Rectal smooth muscle tissue (tissue), 1 donor: ENCODE results near the gene GTF2A1L.
"Not testable (repeated sequence)": the region's sequence is repeated elsewhere in the genome, so short reads cannot be mapped to it uniquely, and the experiment has no call there.

ENCODE experiments used
- H3K27ac ChIP-seq: one replicate; pipeline ENCODE4 v1.7.0; 2013; ENCODE audit warnings: low read depth, low read length, inconsistent platforms
- H3K27me3 ChIP-seq: one replicate; pipeline ENCODE4 v1.7.0; 2013; ENCODE audit warnings: low read length; ENCODE audit not compliant: control insufficient read depth, insufficient read depth
- H3K36me3 ChIP-seq: one replicate; pipeline ENCODE4 v1.7.0; 2013; ENCODE audit warnings: low read length; ENCODE audit not compliant: control insufficient read depth, insufficient read depth
- H3K4me1 ChIP-seq: one replicate; pipeline ENCODE4 v1.7.0; 2013; ENCODE audit warnings: low read length; ENCODE audit not compliant: control insufficient read depth, insufficient read depth
- H3K4me3 ChIP-seq: one replicate; pipeline ENCODE4 v1.7.0; 2013; ENCODE audit warnings: low read length
- H3K9ac ChIP-seq: one replicate; pipeline ENCODE4 v1.7.0; 2013; ENCODE audit warnings: low read length

Gene GTF2A1L

GRCh38 chr2:48589170-48589767 is 28.4 kb upstream of the GTF2A1L start:
- no peaks in the 10 kb centered on the region for H3K27me3 ChIP-seq

GRCh38 chr2:48590017-48590416 is 27.6 kb upstream of the GTF2A1L start:
- H3K4me3 ChIP-seq = no peak overlapping the region
- H3K36me3 ChIP-seq = no peaks in the 10 kb centered on the region
- H3K27ac ChIP-seq = no peak overlapping the region
- peaks cover 6% of the 10 kb centered on the region for H3K4me1 ChIP-seq
- no peaks in the 10 kb centered on the region for H3K27me3 ChIP-seq
- H3K9ac ChIP-seq = no peak overlapping the region

More at GRCh38 chr2:48589170-48589767, 28.4 kb upstream of the GTF2A1L start:
- peaks cover 6% of the 10 kb centered on the region for H3K4me1 ChIP-seq
- no peak overlapping the region for H3K27ac ChIP-seq
- H3K36me3 ChIP-seq = no peaks in the 10 kb centered on the region
- no peak overlapping the region for H3K4me3 ChIP-seq
- H3K9ac ChIP-seq = no peak overlapping the region

- peaks cover 8% of the 10 kb centered on the region for H3K4me1 ChIP-seq
- H3K27me3 ChIP-seq = no peaks in the 10 kb centered on the region
- H3K36me3 ChIP-seq = no peaks in the 10 kb centered on the region
- H3K27ac ChIP-seq = no peak overlapping the region
- H3K4me3 ChIP-seq = no peak overlapping the region
- no peak overlapping the region for H3K9ac ChIP-seq
Observed at GRCh38 chr2:48592067-48592466, 25.6 kb upstream of the GTF2A1L start.

DNA sequence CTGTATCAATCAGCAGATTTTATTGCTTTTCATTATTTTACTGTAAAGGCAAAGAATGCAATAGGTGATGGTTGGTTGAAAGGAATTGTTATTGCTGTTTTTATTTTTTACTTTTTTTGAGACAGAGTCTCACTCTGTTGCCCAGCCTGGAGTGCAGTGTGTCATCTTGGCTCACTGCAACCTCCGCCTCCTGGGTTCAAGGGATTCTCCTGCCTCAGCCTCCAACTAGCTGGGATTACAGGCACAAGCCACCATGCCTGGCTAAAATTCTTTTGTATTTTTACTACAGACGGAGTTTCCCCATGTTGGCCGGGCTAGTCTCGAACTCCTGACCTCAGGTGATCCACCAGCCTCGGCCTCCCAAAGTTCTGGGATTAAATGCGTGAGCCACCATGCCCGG is 20.9 kb upstream of the GTF2A1L start:
- H3K4me3 ChIP-seq, H3K27ac ChIP-seq, H3K4me1 ChIP-seq, H3K36me3 ChIP-seq, H3K27me3 ChIP-seq, H3K9ac ChIP-seq: not testable (repeated sequence)

DNA sequence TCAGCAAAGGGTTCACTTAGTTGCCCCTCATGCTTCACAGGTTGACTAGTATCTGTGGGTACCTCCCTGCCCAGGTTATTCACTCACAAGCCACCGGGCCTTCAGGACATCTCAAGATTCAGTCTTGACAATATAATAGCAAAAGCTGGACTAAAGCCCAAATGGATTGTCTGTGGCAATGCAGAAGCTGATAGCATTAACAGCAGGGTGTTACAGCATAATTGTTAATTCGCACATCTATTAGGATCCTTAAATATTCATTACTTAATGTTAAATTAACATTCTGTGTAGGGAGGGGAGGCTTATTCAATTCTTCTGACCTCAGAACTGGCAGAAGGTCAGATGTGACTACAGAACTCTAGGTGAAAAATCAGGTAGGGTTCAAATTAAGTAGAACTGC is 20.2 kb upstream of the GTF2A1L start:
- Histone ChIP-seq H3K4me1 (peaks cover 2% of the 10 kb centered on the region), H3K9ac (no peak overlapping the region), H3K4me3 (no peak overlapping the region), H3K27ac (no peak overlapping the region), H3K27me3 (no peaks in the 10 kb centered on the region), H3K36me3 (no peaks in the 10 kb centered on the region)

DNA sequence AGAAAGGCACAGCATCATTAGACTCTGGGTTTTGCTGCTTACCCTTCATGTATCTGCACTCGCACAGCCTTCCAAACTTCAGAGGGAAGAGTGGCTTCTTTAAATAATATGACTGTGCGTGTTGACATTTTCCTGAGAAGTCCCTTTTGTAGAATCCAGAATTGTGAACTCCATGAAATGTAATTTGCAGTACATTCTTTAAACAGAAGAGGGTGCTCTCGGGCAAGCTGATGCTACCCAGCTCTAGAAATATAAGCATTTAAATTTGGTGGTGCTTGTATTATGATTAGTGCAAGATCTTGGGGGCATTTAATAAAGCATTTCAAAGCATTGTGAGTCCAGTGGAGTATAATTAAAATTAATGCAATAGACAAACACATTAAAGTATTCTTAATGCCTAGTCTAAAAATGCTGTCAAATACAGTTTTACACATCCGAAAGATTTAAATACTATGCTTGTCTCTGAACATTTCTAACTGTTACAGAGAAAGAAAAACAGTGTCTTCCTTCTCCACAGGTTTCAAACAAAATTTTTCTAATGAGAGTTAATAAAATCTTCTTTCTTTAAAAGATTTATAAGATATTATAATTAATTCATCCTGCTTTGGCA is 17.3 kb upstream of the GTF2A1L start:
- Histone ChIP-seq H3K36me3 (no peaks in the 10 kb centered on the region), H3K4me3 (no peak overlapping the region), H3K27me3 (no peaks in the 10 kb centered on the region), H3K27ac (no peak overlapping the region), H3K4me1 (peaks cover 2% of the 10 kb centered on the region), H3K9ac (no peak overlapping the region)

DNA sequence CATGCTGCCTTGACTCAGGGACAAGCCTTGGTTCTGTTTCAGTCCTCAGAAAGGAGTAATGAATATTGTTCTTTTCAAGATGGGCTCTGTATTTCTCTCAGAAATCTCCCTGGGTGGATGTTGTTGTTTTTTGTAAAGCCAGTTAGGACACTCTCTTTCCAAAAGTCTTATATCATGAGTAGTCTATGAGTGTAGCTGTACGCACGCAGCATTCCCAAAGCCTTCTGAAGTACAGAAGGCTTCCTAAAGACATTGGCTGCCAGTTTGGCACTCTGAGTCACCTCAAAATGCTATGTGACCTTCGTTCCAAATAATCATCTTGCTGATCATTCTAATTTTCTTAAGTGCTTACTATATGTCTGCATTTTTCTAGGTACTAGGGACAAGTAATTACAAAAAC is 16.7 kb upstream of the GTF2A1L start:
- Histone ChIP-seq H3K36me3 (no peaks in the 10 kb centered on the region), H3K27me3 (no peaks in the 10 kb centered on the region), H3K27ac (no peak overlapping the region), H3K4me1 (no peaks in the 10 kb centered on the region), H3K4me3 (no peak overlapping the region), H3K9ac (no peak overlapping the region)

GRCh38 chr2:48601349-48601748 is 16.3 kb upstream of the GTF2A1L start:
- no peaks in the 10 kb centered on the region for H3K36me3 ChIP-seq
- H3K4me3 ChIP-seq = no peak overlapping the region
- no peak overlapping the region for H3K9ac ChIP-seq
- no peak overlapping the region for H3K27ac ChIP-seq
- no peaks in the 10 kb centered on the region for H3K27me3 ChIP-seq
- no peaks in the 10 kb centered on the region for H3K4me1 ChIP-seq

DNA sequence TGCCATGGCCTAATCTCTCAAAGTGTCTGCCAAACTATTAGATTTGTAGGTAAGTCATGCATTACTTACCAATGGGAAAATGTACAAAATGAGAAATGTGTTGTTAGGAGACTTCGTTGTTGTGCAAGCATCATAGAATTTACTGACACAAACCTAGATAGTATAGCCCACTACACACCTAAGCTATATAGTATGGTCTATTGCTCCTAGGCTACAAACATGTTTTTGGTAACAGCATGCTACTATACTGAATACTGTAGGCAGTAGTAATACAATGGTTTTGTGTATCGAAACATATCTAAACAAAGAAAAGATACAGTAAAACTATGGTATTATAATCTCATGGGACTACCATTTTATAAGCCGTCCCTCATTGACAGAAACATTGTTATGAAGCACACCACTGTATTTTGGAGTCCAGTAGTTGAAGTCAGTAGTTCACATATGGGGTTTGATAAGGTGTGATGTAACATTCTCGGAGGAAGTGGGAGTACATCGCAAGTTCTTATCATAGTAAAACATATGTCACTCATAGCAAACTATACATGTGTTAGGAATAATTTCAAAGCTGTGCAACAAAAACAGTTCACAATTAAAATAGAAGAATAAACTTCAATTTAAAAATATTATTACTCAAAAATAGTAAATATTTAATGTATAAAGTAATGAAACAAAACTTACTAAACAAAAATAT is 12.0 kb upstream of the GTF2A1L start:
- no peaks in the 10 kb centered on the region for H3K4me1 ChIP-seq
- no peaks in the 10 kb centered on the region for H3K36me3 ChIP-seq
- H3K4me3 ChIP-seq = no peak overlapping the region
- H3K9ac ChIP-seq = no peak overlapping the region
- no peaks in the 10 kb centered on the region for H3K27me3 ChIP-seq
- no peak overlapping the region for H3K27ac ChIP-seq

GRCh38 chr2:48607307-48608014 is 10.2 kb upstream of the GTF2A1L start:
- Histone ChIP-seq H3K4me3 (no peak overlapping the region), H3K27ac (no peak overlapping the region), H3K9ac (no peak overlapping the region), H3K36me3 (no peaks in the 10 kb centered on the region), H3K4me1 (no peaks in the 10 kb centered on the region), H3K27me3 (no peaks in the 10 kb centered on the region)

DNA sequence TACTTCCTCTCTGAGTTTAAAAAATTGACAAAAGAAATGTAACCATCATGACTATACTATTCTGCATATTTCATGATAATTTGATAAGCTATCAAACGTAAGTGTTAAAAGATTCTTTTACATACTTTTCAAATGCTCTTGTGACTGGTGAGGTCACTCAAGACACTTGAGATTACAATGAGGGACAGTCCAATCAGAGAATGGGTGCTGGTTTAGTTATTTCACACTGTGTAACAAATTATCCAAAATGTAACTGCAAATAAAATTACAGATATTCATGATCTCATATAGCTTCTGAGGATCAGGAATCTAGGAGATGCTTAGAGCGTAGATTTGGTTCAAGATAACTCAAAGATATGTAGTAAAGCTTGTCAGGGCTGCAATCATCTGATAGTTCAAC is 4.4 kb upstream of the GTF2A1L start:
- Histone ChIP-seq H3K9ac (no peak overlapping the region), H3K4me3 (no peak overlapping the region), H3K36me3 (no peaks in the 10 kb centered on the region), H3K4me1 (no peaks in the 10 kb centered on the region), H3K27ac (no peak overlapping the region), H3K27me3 (no peaks in the 10 kb centered on the region)

GRCh38 chr2:48614581-48614980 is 3.1 kb upstream of the GTF2A1L start:
- H3K27me3 ChIP-seq, H3K36me3 ChIP-seq, H3K27ac ChIP-seq, H3K4me3 ChIP-seq, H3K9ac ChIP-seq, H3K4me1 ChIP-seq: not testable (repeated sequence)
